HEK293 (cell line): ENCODE data around the gene NLRP1.

Experiments
- CTCF ChIP-seq: fragments of 450-650 bp; formaldehyde crosslinking; IDR thresholded peaks from 2 replicates; pipeline ENCODE4 v1.5.1; 2016; ENCODE audit warnings: missing biosample characterization, missing genetic modification characterization
- KLF1 ChIP-seq: fragments of 450-650 bp; formaldehyde crosslinking; IDR thresholded peaks from 2 replicates; pipeline ENCODE4 v1.5.1; 2016; ENCODE audit warnings: missing biosample characterization, missing genetic modification characterization
- PATZ1 ChIP-seq: fragments of 450-650 bp; formaldehyde crosslinking; IDR thresholded peaks from 2 replicates; pipeline ENCODE4 v1.5.1; 2016; ENCODE audit warnings: missing biosample characterization, missing genetic modification characterization
- REST ChIP-seq: fragments of 450-650 bp; formaldehyde crosslinking; IDR thresholded peaks from 2 replicates; pipeline ENCODE4 v1.5.1; 2016; ENCODE audit warnings: missing biosample characterization, missing genetic modification characterization
- SP7 ChIP-seq: fragments of 450-650 bp; formaldehyde crosslinking; IDR thresholded peaks from 2 replicates; pipeline ENCODE4 v1.5.1; 2016; ENCODE audit warnings: missing biosample characterization, missing genetic modification characterization
- ZNF133 ChIP-seq: fragments of 450-650 bp; formaldehyde crosslinking; IDR thresholded peaks from 2 replicates; pipeline ENCODE4 v1.5.1; 2016; ENCODE audit warnings: missing biosample characterization, missing genetic modification characterization
- ZNF140 ChIP-seq: fragments of 450-650 bp; formaldehyde crosslinking; IDR thresholded peaks from 2 replicates; pipeline ENCODE4 v1.5.1; 2016; ENCODE audit warnings: missing biosample characterization, missing genetic modification characterization
- ZNF580 ChIP-seq: fragments of 450-650 bp; formaldehyde crosslinking; IDR thresholded peaks from 2 replicates; pipeline ENCODE4 v1.5.1; 2016; ENCODE audit warnings: missing biosample characterization, missing genetic modification characterization
- ZNF660 ChIP-seq: fragments of 450-650 bp; IDR thresholded peaks from 2 replicates; pipeline ENCODE4 v1.5.1; 2018; ENCODE audit warnings: missing biosample characterization, mild to moderate bottlenecking, missing genetic modification characterization
- ZNF747 ChIP-seq: fragments of 450-650 bp; formaldehyde crosslinking; IDR thresholded peaks from 2 replicates; pipeline ENCODE4 v1.5.1; 2016; ENCODE audit warnings: missing biosample characterization, missing genetic modification characterization
- ZNF777 ChIP-seq: fragments of 450-650 bp; formaldehyde crosslinking; IDR thresholded peaks from 2 replicates; pipeline ENCODE4 v1.5.1; 2017; ENCODE audit warnings: missing biosample characterization, missing genetic modification characterization, borderline replicate concordance
- ZSCAN5A ChIP-seq: fragments of 450-650 bp; formaldehyde crosslinking; IDR thresholded peaks from 2 replicates; pipeline ENCODE4 v1.5.1; 2016; ENCODE audit warnings: missing biosample characterization, missing genetic modification characterization

GRCh38 chr17:5481451-5481850 lies 102.9 kb downstream of the NLRP1 start:
- TF ChIP-seq ZNF777 (tag by site-specific recombination), result no peak
- no peak for TF ChIP-seq ZNF580 (tag by site-specific recombination)
- TF ChIP-seq ZNF747 (tag by site-specific recombination), result no peak
- no peak for TF ChIP-seq CTCF (tag by site-specific recombination)
- no peak for TF ChIP-seq REST (tag by site-specific recombination)
- TF ChIP-seq ZNF133 (tag by site-specific recombination), result no peak
- TF ChIP-seq SP7, result no peak
- TF ChIP-seq ZNF660 (tag by site-specific recombination), result no peak
- TF ChIP-seq PATZ1 (tag by site-specific recombination), result no peak
- TF ChIP-seq ZSCAN5A (tag by site-specific recombination), result no peak
- TF ChIP-seq KLF1 (tag by site-specific recombination), result no peak
- TF ChIP-seq ZNF140 (tag by site-specific recombination), result no peak
